Right renal pelvis (tissue), 4 donors: ENCODE data around the gene ZNF780A. TPM values are rescaled to one million over a fixed set of nuclear protein-coding genes. Genes with fewer than 3 reads are reported as not detected.
"Not testable (repeated sequence)": the region's sequence is repeated elsewhere in the genome, so short reads cannot be mapped to it uniquely, and the experiment has no call there.

Experiments used
- DNase-seq, 4 donors: peaks; one replicate each; pipeline ENCODE4 v3.0.0-alpha.2; 2013; ENCODE audit warnings: low read depth in 4 of 4, low spot score in 3 of 4, missing footprints in 1 of 4
- polyA plus RNA-seq, 4 donors: library from polyadenylated mRNA; unstranded; fragments of 120-200 nt; gene quantifications; one replicate each; pipeline ENCODE4 v1.2.1, GENCODE V29; 2013; ENCODE audit not compliant: insufficient read length in 4 of 4

ZNF780A gene
- 10 to 100 TPM; 16.9 to 22.8 (median 19.8) TPM for polyA plus RNA-seq

- peak; percentile 65 to 76 (median 70) for DNase-seq
These were observed at the start of gene ZNF780A for GRCh38 chr19:40090241-40091204. Gene ZNF780A (minus strand): TSS chr19:40090943. CDS start chr19:40084753, 6,190 bp downstream.

GRCh38 chr19:40139533-40140287 is 49.0 kb upstream of the ZNF780A start:
- DNase-seq = peak; percentile 10 to 27 (median 20)

DNA sequence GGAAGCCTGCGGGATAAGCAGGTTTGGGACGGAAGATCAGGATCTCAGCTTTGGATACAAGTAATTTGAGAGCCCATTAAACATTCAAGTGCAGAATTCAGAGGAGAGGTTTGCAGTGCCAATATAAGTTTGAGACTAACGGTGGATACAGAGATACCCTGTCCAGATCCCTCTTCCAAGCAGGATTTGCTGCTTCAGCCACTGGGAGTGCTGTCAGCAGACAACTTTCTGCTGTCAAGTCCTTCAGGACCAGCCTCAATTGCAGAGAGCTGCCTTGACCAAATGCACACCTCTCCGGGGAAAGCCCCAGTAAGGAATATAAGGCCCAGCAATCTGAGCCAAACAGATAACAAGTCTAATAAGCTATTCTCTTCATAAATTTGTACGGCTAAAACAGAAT is 46.1 kb upstream of the ZNF780A start:
- DNase-seq = no peak

GRCh38 chr19:40134866-40135265 is 44.1 kb upstream of the ZNF780A start:
- no peak for DNase-seq

- DNase-seq = no peak
These were observed 42.7 kb upstream of the ZNF780A start for GRCh38 chr19:40133491-40133890.

DNA sequence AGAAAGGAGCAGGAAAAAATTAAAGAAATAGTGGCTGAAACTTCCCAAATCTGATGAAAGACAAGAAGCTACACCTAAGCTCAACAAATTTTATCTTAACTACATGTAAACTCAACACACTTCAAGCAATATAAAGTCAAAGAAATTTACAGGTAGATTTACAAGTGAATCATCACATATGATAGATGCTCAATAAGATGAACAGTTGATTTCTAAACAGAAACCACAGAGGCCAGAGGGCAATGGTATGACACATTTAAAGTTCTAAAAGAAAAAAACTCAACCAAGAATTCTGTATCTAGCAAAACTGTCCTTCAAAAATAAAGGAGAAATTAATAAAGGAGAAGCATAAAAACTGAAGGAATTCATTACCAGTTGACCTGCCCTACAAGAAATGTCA is 39.3 kb upstream of the ZNF780A start:
- DNase-seq = no peak

DNA sequence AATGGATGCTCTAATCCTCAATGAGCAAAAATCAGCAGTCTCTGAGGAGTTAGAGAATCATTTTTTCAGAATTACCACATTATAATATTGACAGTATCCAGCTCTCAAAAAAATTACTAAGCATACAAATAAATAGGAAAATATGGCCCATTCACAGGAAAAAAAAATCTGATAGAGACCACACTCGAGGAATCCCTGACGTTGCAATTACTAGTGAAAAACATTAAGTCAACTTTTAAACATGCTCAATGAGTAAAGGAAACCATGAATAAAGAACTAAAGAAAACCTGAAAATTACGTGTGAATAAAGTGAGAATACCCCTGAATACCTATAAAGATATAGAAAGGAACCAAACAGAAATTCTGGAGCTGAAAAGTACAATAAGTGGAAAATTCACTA is 38.7 kb upstream of the ZNF780A start:
- DNase-seq = no peak

GRCh38 chr19:40128991-40129390 is 38.2 kb upstream of the ZNF780A start:
- DNase-seq = no peak

- no peak for DNase-seq
These were observed 28.6 kb upstream of the ZNF780A start for GRCh38 chr19:40119380-40119779.

- not testable (repeated sequence) for DNase-seq
These were observed 27.9 kb upstream of the ZNF780A start for GRCh38 chr19:40118638-40119037.

DNA sequence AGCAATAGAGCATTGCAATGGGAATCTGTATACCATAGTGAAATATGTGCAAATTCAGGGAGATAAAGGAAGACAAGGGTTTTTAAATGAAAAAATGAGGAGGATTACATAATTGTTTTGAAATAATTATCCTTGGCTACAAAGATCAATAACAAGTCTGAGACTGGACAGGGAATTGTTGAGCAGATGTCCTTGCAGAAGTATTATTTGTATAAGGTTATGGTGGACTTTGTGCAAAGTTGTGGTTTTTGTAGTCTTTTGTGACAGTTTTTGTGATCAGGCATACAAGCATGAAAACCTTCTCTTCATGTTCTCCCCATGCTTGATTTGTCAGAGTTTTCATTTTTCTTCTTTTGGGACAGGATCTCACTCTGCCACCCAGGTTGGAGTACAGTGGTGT is 25.3 kb upstream of the ZNF780A start:
- no peak for DNase-seq

GRCh38 chr19:40114119-40114518 is 23.4 kb upstream of the ZNF780A start:
- DNase-seq = not testable (repeated sequence)

DNA sequence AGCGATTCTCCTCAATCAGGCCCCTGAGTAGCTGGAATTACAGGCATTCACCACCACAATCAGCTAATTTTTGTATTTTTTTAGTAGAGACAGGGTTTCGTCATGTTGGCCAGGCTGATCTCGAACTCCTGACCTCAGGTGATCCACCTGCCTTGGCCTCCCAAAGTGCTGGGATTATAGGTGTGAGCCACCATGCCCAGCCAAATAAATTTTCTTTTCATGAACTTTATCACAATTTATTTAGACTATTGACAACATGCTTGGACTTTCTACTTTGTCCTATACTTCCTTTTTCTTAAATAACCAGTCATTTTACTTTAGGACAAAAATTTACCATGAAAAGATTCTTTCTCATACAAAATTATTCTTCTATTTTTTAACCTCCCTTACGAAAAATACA is 21.5 kb upstream of the ZNF780A start:
- not testable (repeated sequence) for DNase-seq

GRCh38 chr19:40110570-40110969 is 19.8 kb upstream of the ZNF780A start:
- DNase-seq = no peak

DNA sequence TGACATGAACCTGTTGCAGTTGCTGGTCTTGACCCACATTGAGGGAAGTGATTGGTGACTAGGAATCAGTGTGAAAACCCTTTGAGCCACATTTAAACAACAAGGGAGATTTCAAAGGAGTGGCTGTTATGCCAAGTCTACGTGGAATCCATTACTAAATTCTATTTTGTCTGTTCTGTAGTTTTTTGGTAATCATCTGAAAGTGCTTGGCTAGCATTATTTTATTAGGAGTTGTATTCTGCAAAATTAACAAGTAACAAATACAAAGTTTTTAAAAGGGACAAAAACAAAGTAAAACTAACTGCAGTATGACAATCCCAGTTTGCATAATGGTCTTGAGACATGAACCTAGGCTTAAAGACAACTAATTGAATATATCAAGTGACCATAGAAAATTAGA is 14.0 kb upstream of the ZNF780A start:
- no peak for DNase-seq

DNA sequence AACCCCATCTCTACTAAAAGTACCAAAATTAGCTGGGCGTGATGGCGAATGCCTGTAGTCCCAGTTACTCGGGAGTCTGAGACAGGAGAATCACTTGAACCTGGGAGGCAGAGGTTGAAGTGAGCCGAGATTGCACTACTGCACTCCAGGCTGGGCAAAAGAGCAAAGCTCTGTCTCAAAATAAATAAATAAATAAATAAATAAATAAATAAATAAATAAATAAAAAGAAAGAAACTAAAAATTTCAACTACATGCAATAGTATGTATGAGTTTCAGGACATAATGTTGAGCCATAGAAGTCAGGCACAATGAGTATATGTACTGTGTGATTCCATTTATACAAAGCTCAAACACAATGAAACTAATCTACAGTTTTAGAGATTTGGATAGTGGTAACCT is 12.9 kb upstream of the ZNF780A start:
- DNase-seq = no peak

DNA sequence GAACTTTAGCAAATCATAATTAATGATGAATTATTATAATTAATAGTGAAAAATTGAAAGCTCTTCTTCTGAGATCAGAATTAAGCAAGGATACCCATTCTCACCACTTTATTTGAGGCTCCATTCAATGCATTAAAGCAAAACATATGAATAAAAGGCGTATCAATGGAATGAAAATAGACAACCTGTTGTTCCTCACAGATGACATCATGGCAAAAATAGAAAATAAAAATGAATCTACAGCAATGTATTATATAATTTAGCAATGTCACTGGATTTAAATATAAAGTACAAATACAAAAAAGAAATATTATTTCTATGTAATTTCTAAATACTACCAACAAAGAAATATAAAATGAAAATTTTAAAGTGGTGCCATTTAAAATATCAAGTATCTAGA is 11.1 kb upstream of the ZNF780A start:
- no peak for DNase-seq

- DNase-seq = no peak
These were observed 2.7 kb upstream of the ZNF780A start for GRCh38 chr19:40093416-40093815.

DNA sequence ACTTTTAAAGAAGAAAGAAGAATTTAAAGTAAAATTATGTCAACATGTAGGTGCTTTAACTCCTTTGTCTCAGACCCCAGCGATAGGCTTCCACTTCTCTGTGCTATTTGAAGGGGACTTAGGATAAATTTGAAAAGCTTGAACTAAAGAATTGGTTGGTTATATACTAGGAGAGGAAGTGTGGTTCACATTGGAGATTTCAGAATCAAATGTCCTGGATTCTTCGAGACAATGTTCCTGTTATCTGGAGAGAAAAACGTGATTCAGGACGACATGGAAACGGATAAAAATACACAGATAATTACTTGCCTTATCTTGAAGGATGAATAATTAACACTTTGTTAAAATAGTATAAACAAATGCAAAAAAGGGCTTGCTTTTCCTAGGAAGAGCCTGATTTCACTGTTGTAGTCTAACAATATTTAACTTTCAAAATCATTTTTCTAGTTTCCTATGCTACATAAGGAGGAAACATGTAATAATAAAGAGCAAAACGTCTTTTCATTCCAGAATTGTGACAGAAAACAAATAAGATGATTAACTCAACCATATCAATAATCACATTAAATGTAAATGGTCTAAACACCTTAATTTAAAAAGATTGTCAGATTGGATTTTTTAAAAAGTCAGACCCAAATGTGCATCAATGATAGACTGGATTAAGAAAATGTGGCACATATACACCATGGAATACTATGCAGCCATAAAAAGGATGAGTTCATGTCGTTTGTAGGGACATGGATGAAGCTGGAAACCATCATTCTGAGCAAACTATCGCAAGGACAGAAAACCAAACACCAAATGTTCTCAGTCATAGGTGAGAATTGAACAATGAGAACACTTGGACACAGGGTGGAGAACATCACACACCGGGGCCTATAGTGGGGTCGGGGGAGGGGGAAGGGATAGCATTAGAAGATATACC is 724 bp upstream of the ZNF780A start:
- no peak for DNase-seq

DNA sequence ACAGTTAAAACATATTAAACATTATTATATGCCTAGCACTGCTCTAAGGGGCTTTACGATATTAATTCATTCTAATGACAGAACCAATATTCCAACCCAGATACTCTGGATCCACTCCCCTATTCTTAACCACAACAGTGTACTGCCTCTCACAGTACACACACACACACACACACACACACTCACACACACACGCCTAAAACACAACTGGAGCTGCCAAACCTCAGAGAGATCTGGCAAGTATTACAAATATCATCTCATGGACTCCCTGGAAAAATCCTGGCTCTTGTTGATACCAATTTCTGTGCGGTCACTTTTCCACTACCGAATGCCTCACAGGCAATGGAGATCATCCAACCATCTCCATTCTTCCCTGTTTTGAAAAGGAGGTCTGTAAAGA is 1.3 kb downstream of the ZNF780A start:
- no peak for DNase-seq
